CD4-positive, CD25-positive, alpha-beta regulatory T cell (primary cell): ENCODE results near the gene DENND1A. TPM values are rescaled to one million over a fixed set of nuclear protein-coding genes. Genes with fewer than 3 reads are reported as not detected.

Source experiments
- ATAC-seq, 2 donors: fragments of 150-1000 bp; cut with Tn5 transposase; one replicate each; pipeline ENCODE4 v1.10.0; 2021; ENCODE audit warnings: low read depth in 2 of 2, moderate number of reproducible peaks in 2 of 2, moderate library complexity in 1 of 2
- DNase-seq, 3 donors: peaks; one replicate each; pipeline versions ENCODE4 v3.0.0 to v3.0.0-alpha.2; 2012 to 2022; ENCODE audit warnings: mixed read lengths in 1 of 3
- H3K27ac ChIP-seq: one replicate; pipeline ENCODE4 v1.7.0; 2013; ENCODE audit warnings: mild to moderate bottlenecking, low read length; ENCODE audit not compliant: insufficient read depth, poor library complexity, severe bottlenecking
- H3K27me3 ChIP-seq: one replicate; pipeline ENCODE4 v1.7.0; 2013; ENCODE audit warnings: low read length; ENCODE audit not compliant: control insufficient read depth, insufficient read depth
- H3K36me3 ChIP-seq: one replicate; pipeline ENCODE4 v1.7.0; 2013; ENCODE audit warnings: mild to moderate bottlenecking, low read length, moderate library complexity; ENCODE audit not compliant: control insufficient read depth, insufficient read depth
- H3K4me1 ChIP-seq: 2 replicates; pipeline ENCODE4 v1.7.0; 2013; ENCODE audit warnings: mild to moderate bottlenecking, low read length; ENCODE audit not compliant: insufficient read depth, control insufficient read depth, poor library complexity, severe bottlenecking
- H3K4me3 ChIP-seq: one replicate; pipeline ENCODE4 v1.7.0; 2013; ENCODE audit warnings: low read depth, mild to moderate bottlenecking, low read length, moderate library complexity
- H3K9me3 ChIP-seq, 2 experiments: 1 replicate in 1 of 2; 2 replicates in 1 of 2; pipeline ENCODE4 v1.7.0; 2013; ENCODE audit warnings: low read length in 2 of 2, mild to moderate bottlenecking in 1 of 2, moderate library complexity in 1 of 2; ENCODE audit not compliant: control insufficient read depth in 2 of 2
- H3K27ac Mint-ChIP-seq, 3 donors: one replicate each; pipeline ENCODE4 v1.8.0; 2020 to 2022; ENCODE audit warnings: mild to moderate bottlenecking in 3 of 3, mixed read lengths in 3 of 3, moderate library complexity in 2 of 3
- H3K27me3 Mint-ChIP-seq: one replicate; pipeline ENCODE4 v1.8.0; 2022; ENCODE audit warnings: mild to moderate bottlenecking, mixed read lengths
- H3K36me3 Mint-ChIP-seq: one replicate; pipeline ENCODE4 v1.8.0; 2020; ENCODE audit warnings: mixed read lengths
- H3K4me1 Mint-ChIP-seq, 4 donors: one replicate each; pipeline ENCODE4 v1.8.0; 2020 to 2022; ENCODE audit warnings: mixed read lengths in 4 of 4, mild to moderate bottlenecking in 1 of 4
- H3K4me3 Mint-ChIP-seq, 4 donors: one replicate each; pipeline ENCODE4 v1.8.0; 2020 to 2022; ENCODE audit warnings: mild to moderate bottlenecking in 4 of 4, mixed read lengths in 4 of 4, moderate library complexity in 3 of 4
- H3K9me3 Mint-ChIP-seq, 7 donors: one replicate each; pipeline ENCODE4 v1.8.0; 2020 to 2022; ENCODE audit warnings: mixed read lengths in 7 of 7, mild to moderate bottlenecking in 3 of 7, moderate library complexity in 2 of 7
- polyA plus RNA-seq, 4 donors: library from polyadenylated mRNA; unstranded; fragments of 300-500 nt; fragmentation: Illumina TruSeq; gene quantifications; one replicate each; pipeline ENCODE4 v1.2.3, GENCODE V29; 2021
- total RNA-seq: library from RNA; stranded (reverse); gene quantifications from one replicate; pipeline ENCODE4 v1.2.3, GENCODE V29; 2022

Gene DENND1A
- total and polyA plus RNA-seq, 5 donors from 2014 or later: 3.5 to 21.8 (median 4.7) TPM

DNA sequence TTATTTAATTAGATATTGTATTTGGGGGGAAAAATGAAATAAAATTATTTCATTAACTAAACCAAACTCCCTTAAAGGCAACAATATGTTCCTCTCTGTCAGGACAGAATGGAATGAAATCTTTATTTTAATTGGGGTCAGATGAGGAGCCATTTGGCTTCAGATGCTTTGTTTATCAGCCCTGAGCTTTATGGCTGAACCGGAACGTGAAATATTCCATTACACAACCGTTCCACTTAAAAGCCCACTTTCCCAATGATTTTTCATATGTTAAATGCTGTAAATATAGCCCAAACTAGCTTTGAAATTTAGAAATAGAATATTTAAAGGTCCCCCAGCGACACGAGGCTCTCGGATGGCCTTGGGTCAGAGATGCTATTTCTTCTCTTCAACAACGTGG, 424.4 kb downstream of the DENND1A start:
- no peaks in the 10 kb centered on the region for H3K27me3 Mint-ChIP-seq
- peaks cover 7% of the 10 kb centered on the region for H3K36me3 Mint-ChIP-seq
- H3K36me3 ChIP-seq: no peaks in the 10 kb centered on the region
- no peaks in the 10 kb centered on the region for H3K4me1 ChIP-seq
- no peak overlapping the region for H3K4me3 ChIP-seq
- no peaks in the 10 kb centered on the region for H3K9me3 Mint-ChIP-seq
- H3K27me3 ChIP-seq: no peaks in the 10 kb centered on the region
- H3K9me3 ChIP-seq: no peaks in the 10 kb centered on the region
- DNase-seq (no peak), ATAC-seq (no peak)
- H3K27ac ChIP-seq: no peak overlapping the region
- no peak overlapping the region for H3K27ac Mint-ChIP-seq
- H3K4me1 Mint-ChIP-seq: peaks cover 0 to 4% (median under 1%) of the 10 kb centered on the region in 4 donors
- no peak overlapping the region for H3K4me3 Mint-ChIP-seq

DNA sequence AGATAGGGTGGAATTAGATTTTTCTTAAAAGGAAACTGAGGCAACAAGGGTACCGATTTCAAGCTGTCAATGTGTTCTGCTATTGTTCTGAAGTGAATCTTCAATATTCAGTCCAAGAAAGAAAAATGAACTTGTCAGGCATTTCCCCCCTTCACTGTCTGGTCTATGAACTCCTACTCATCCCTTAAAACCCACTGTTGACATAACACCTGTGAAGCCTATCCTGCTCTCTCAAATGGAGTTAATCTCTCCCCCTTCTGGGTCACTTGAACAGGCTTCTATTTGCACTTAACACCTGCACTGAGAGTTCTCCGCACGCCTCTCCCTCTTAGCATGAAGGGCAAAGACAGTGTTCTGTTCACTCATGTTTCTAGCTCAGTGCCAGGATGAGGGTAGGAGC, 429.6 kb downstream of the DENND1A start:
- peak overlapping the region in 1 of 3 donors; percentile 8 for H3K27ac Mint-ChIP-seq

GRCh38 chr9:123497830-123498229, 432.1 kb downstream of the DENND1A start:
- no peak overlapping the region for H3K4me3 ChIP-seq
- peaks cover 0 to 4% (median under 1%) of the 10 kb centered on the region in 4 donors for H3K4me1 Mint-ChIP-seq
- ATAC-seq: no peak
- H3K27me3 ChIP-seq: no peaks in the 10 kb centered on the region
- H3K27me3 Mint-ChIP-seq: no peaks in the 10 kb centered on the region
- no peaks in the 10 kb centered on the region for H3K36me3 ChIP-seq
- H3K9me3 Mint-ChIP-seq: no peaks in the 10 kb centered on the region
- H3K27ac Mint-ChIP-seq: no peak overlapping the region
- no peaks in the 10 kb centered on the region for H3K9me3 ChIP-seq
- no peak overlapping the region for H3K4me3 Mint-ChIP-seq
- H3K36me3 Mint-ChIP-seq: no peaks in the 10 kb centered on the region
- no peak overlapping the region for H3K27ac ChIP-seq
- DNase-seq: no peak
- no peaks in the 10 kb centered on the region for H3K4me1 ChIP-seq

More for the DNA sequence above, 429.6 kb downstream of the DENND1A start:
- H3K36me3 Mint-ChIP-seq: peaks cover 7% of the 10 kb centered on the region
- peaks cover 0 to 4% (median under 1%) of the 10 kb centered on the region in 4 donors for H3K4me1 Mint-ChIP-seq
- no peaks in the 10 kb centered on the region for H3K9me3 ChIP-seq
- H3K27ac ChIP-seq: no peak overlapping the region
- H3K9me3 Mint-ChIP-seq: no peaks in the 10 kb centered on the region
- H3K27me3 Mint-ChIP-seq: no peaks in the 10 kb centered on the region
- H3K36me3 ChIP-seq: no peaks in the 10 kb centered on the region
- H3K27me3 ChIP-seq: no peaks in the 10 kb centered on the region
- no peaks in the 10 kb centered on the region for H3K4me1 ChIP-seq
- H3K4me3 ChIP-seq: no peak overlapping the region
- H3K4me3 Mint-ChIP-seq: no peak overlapping the region
- ATAC-seq (no peak), DNase-seq (no peak)

- Histone ChIP-seq H3K4me1 (no peaks in the 10 kb centered on the region), H3K27me3 (no peaks in the 10 kb centered on the region), H3K27ac (no peak overlapping the region), H3K4me3 (no peak overlapping the region), H3K9me3 (no peaks in the 10 kb centered on the region), H3K36me3 (no peaks in the 10 kb centered on the region)
- ATAC-seq (no peak), DNase-seq (no peak)
- Mint-ChIP-seq H3K4me3 (no peak overlapping the region), H3K27ac (no peak overlapping the region), H3K27me3 (no peaks in the 10 kb centered on the region), H3K36me3 (no peaks in the 10 kb centered on the region), H3K9me3 (no peaks in the 10 kb centered on the region), H3K4me1 (peaks cover 0 to 2% (median under 1%) of the 10 kb centered on the region in 4 donors)
These were observed 434.2 kb downstream of the DENND1A start for GRCh38 chr9:123495731-123496130.

DNA sequence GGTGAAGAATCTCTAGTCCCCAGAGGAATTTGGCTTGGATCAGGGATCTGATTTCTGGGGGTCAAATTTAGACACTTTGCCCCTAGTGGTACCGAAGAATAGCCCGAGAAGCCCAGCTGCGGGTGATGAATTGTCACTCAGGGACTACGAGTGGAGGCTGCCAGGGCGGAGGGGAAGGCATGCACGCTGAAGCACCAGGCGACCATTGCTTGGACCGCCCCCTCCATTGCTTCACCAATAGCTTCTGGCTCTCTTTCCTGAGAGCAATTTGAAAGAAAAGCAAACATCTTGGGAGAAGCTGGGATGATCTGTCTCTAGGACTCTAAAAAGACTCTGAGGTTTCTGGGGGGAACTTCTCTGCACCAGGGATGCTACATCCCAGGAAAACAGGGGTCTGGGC, 436.3 kb downstream of the DENND1A start:
- no peak overlapping the region for H3K4me3 Mint-ChIP-seq
- Histone ChIP-seq H3K36me3 (no peaks in the 10 kb centered on the region), H3K27me3 (no peaks in the 10 kb centered on the region), H3K4me1 (no peaks in the 10 kb centered on the region), H3K9me3 (no peaks in the 10 kb centered on the region), H3K4me3 (no peak overlapping the region), H3K27ac (no peak overlapping the region)
- no peaks in the 10 kb centered on the region for H3K27me3 Mint-ChIP-seq
- no peaks in the 10 kb centered on the region for H3K36me3 Mint-ChIP-seq
- ATAC-seq: no peak
- peaks cover 0 to 2% (median 0%) of the 10 kb centered on the region in 4 donors for H3K4me1 Mint-ChIP-seq
- H3K27ac Mint-ChIP-seq: peak overlapping the region in 1 of 3 donors; percentile 47
- DNase-seq: no peak
- no peaks in the 10 kb centered on the region for H3K9me3 Mint-ChIP-seq

GRCh38 chr9:123490688-123491087, 439.2 kb downstream of the DENND1A start:
- Histone ChIP-seq H3K9me3 (no peaks in the 10 kb centered on the region), H3K27ac (no peak overlapping the region), H3K36me3 (no peaks in the 10 kb centered on the region), H3K4me1 (no peaks in the 10 kb centered on the region), H3K27me3 (no peaks in the 10 kb centered on the region), H3K4me3 (no peak overlapping the region)
- ATAC-seq (no peak), DNase-seq (no peak)
- H3K36me3 Mint-ChIP-seq: no peaks in the 10 kb centered on the region
- no peaks in the 10 kb centered on the region for H3K27me3 Mint-ChIP-seq
- H3K4me3 Mint-ChIP-seq: no peak overlapping the region
- H3K27ac Mint-ChIP-seq: no peak overlapping the region
- H3K9me3 Mint-ChIP-seq: no peaks in the 10 kb centered on the region
- peaks cover 0 to 2% (median 0%) of the 10 kb centered on the region in 4 donors for H3K4me1 Mint-ChIP-seq

DNA sequence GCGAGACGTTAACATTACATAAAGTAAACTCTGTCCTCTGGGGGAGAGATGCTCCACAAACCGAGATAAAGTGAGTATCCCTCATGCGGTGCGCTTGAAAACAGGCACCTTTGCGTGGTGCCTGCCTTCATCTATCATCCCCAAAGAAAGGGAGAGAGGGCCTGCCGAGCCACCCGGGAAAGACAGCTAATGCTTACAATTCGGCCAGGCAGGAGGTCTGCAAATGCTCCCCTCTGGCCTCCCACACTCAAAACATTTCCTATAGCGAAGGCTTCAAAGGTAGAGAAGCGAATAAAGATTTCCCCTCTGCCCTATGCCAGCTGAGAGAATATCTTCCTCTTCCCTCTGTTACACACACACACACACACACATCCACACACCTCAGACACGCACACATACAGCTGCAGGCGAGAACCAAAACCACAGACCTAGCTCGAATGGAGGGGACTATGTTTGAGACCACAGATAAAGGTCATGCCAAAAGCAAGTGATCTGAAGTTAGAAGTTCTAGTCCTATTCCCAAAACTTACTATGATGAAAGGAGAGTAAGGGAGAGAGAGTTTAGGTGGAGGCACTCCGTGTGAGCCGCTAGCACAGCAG, 441.1 kb downstream of the DENND1A start:
- no peaks in the 10 kb centered on the region for H3K9me3 Mint-ChIP-seq
- H3K4me1 ChIP-seq: no peaks in the 10 kb centered on the region

GRCh38 chr9:123487944-123488548, 441.9 kb downstream of the DENND1A start:
- Mint-ChIP-seq H3K9me3 (no peaks in the 10 kb centered on the region), H3K27ac (no peak overlapping the region), H3K4me1 (peaks cover 0 to 2% (median 0%) of the 10 kb centered on the region in 4 donors), H3K4me3 (no peak overlapping the region), H3K36me3 (no peaks in the 10 kb centered on the region), H3K27me3 (no peaks in the 10 kb centered on the region)
- no peak for DNase-seq
- Histone ChIP-seq H3K4me1 (no peaks in the 10 kb centered on the region), H3K4me3 (no peak overlapping the region), H3K36me3 (no peaks in the 10 kb centered on the region), H3K27ac (no peak overlapping the region), H3K27me3 (no peaks in the 10 kb centered on the region), H3K9me3 (no peaks in the 10 kb centered on the region)
- no peak for ATAC-seq

More for the DNA sequence above, 441.1 kb downstream of the DENND1A start:
- Histone ChIP-seq H3K9me3 (no peaks in the 10 kb centered on the region), H3K27ac (no peak overlapping the region), H3K4me3 (no peak overlapping the region), H3K27me3 (no peaks in the 10 kb centered on the region), H3K36me3 (no peaks in the 10 kb centered on the region)
- Mint-ChIP-seq H3K4me1 (peaks cover 0 to 2% (median 0%) of the 10 kb centered on the region in 4 donors), H3K27me3 (no peaks in the 10 kb centered on the region), H3K27ac (no peak overlapping the region), H3K4me3 (no peak overlapping the region), H3K36me3 (no peaks in the 10 kb centered on the region)
- no peak for DNase-seq
- ATAC-seq: no peak
